Measurements from ENCODE around the gene ZCCHC7. TPM values are rescaled to one million over a fixed set of nuclear protein-coding genes. Genes with fewer than 3 reads are reported as not detected.

The ZCCHC7 gene
- total and polyA plus RNA-seq, 10 of the 15 experiments (the other 5 are each of a cell fraction or from before 2014, with no cell fraction given): 42.9 to 178 (median 53.3) TPM

- WGBS (ENCODE audit: insufficient coverage, insufficient replicate concordance, low lambda C conversion rate, missing lambda C conversion rate): 93% methylated on average over 1 of the region's 1 CpG
- RAD21 ChIA-PET (ENCODE audit: unreplicated experiment): interaction anchor here (0.6 kb wide), 1 partner anchor 27 kb away, joined by 3 read pairs; no protein-coding TSS in a partner anchor
- SMC1A ChIA-PET (ENCODE audit: uncharacterized antibody, unreplicated experiment): interaction anchor here (0.6 to 1.6 kb wide), 4 partner anchors 10 to 43 kb away, joined by 3 to 5 read pairs (median 4); no protein-coding TSS in a partner anchor
- Histone ChIP-seq H3K4me3 (no peak overlapping the region), H3K27me3 (replicated peaks in 1 of 2; ENCODE audit: control insufficient read depth in 2 of 2, insufficient read depth in 2 of 2, low read length in 1 of 2) (no peaks in the 10 kb centered on the region), H3K4me1 (ENCODE audit: control insufficient read depth, insufficient read depth, low read length) (no peaks in the 10 kb centered on the region; the same call in 1 of the 2 replicates), H3K4me2 (ENCODE audit: control insufficient read depth, insufficient read depth) (no peak overlapping the region), H3K9me3 (replicated peaks; ENCODE audit: control insufficient read depth, insufficient read depth, low read length) (no peaks in the 10 kb centered on the region), H3K79me2 (ENCODE audit: control insufficient read depth, insufficient read depth, low read length) (no peaks in the 10 kb centered on the region), H2AFZ (ENCODE audit: control insufficient read depth, low read depth, low read length) (no peak overlapping the region), H3K9ac (ENCODE audit: control insufficient read depth, insufficient read depth, low read length) (no peak overlapping the region), H3K27ac (ENCODE audit: control insufficient read depth, insufficient read depth) (no peak overlapping the region), H3K36me3 (ENCODE audit: control insufficient read depth in 2 of 2, insufficient read depth in 2 of 2, low read length in 1 of 2) (no peaks in the 10 kb centered on the region), H4K20me1 (ENCODE audit: control insufficient read depth, insufficient read depth) (no peaks in the 10 kb centered on the region)
- intact Hi-C loops (cut with micrococcal nuclease; ENCODE audit: unreplicated experiment): no loop called here
- FAIRE-seq (no peak), DNase-seq (ENCODE audit: low read depth, low spot score) (no peak), ATAC-seq (no peak)
- POLR2A ChIA-PET: interaction anchor here (0.6 kb wide), 1 partner anchor 18 kb away, joined by 3 read pairs; no protein-coding TSS in a partner anchor
- CTCF ChIA-PET: no interaction called here
- BruUV-seq (replicated peaks): no TSS peak
- in situ Hi-C loops (cut with MboI): no loop called here
- TF ChIP-seq YBX1 (IDR thresholded peaks at IDR 0.05): no peak
- no peak for TF ChIP-seq BHLHE40 (IDR thresholded peaks at IDR 0.05; ENCODE audit: borderline replicate concordance in 1 of 2, low read depth in 2 of 2, low read length in 1 of 2)
- TF ChIP-seq NRF1 (conservative IDR thresholded peaks at IDR 0.05; ENCODE audit: low read depth, low read length): no peak
- TF ChIP-seq MYC (IDR thresholded peaks at IDR 0.05; ENCODE audit: insufficient read depth, insufficient read length, insufficient replicate concordance, low read length, severe bottlenecking): no peak
- TF ChIP-seq HDAC2 (IDR thresholded peaks at IDR 0.05): no peak
- no peak for TF ChIP-seq FOXK2 (IDR thresholded peaks at IDR 0.05)
- TF ChIP-seq KAT2A (conservative IDR thresholded peaks at IDR 0.05; ENCODE audit: control insufficient read depth, low read depth, low read length): no peak
- no peak for TF ChIP-seq ZNF592 (IDR thresholded peaks at IDR 0.05)
- no peak for TF ChIP-seq GABPA (IDR thresholded peaks at IDR 0.05; ENCODE audit: low read depth)
- no peak for TF ChIP-seq PAX8 (IDR thresholded peaks at IDR 0.05)
- no peak for TF ChIP-seq BMI1 (IDR thresholded peaks at IDR 0.05; ENCODE audit: borderline replicate concordance)
- no peak for TF ChIP-seq NKRF (conservative IDR thresholded peaks at IDR 0.05)
- TF ChIP-seq BCLAF1 (IDR thresholded peaks at IDR 0.05): no peak
- TF ChIP-seq EZH2 (IDR thresholded peaks at IDR 0.05; ENCODE audit: borderline replicate concordance, control insufficient read depth, low read depth, low read length): no peak
- no peak for TF ChIP-seq RUNX3 (IDR thresholded peaks at IDR 0.05; ENCODE audit: low read length)
- TF ChIP-seq SPI1 (IDR thresholded peaks at IDR 0.05; ENCODE audit: borderline replicate concordance, insufficient read depth, low read depth, low read length): no peak
These were observed 23.1 kb upstream of the ZCCHC7 start for GRCh38 chr9:37097294-37097693.

Measured in GM12878 (cell line).